GM21619 (cell line): ENCODE measurements around the gene MPV17L2.

Source experiments
- ATAC-seq: cut with Tn5 transposase; IDR thresholded peaks from one replicate; pipeline ENCODE4 v1.9.1; 2021; ENCODE audit not compliant: unreplicated experiment

The MPV17L2 gene

DNA sequence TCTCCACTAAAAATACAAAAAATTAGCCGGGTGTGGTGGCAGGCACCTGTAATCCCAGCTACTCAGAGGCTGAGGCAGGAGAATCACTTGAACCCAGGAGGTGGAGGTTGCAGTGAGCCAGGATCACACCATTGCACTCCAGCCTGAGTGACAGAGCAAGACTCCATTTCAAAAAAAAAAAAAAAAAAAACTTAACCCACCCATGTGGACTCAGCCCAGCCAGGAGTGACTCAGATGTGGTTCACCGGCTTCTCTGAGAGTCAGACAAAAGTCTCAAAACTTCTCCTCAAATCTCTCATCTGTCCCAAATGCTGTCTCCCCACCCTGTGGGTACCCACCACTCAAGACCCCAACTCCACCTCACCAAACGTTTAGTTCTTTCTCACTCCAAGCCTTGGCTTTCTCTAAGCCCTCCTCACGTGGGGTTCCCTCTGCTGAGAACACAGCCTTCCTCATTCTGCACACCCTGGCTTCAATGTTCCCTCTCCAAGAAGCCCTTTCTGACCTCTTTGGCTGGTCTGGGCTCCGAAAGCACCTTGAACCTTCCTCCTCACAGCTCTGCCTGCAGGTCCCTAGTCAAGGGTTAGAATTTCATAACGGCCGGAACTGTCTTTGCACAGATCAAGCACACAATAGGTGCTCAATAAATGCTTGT lies 21.9 kb downstream of the MPV17L2 start:
- no peak for ATAC-seq

- no peak for ATAC-seq
Measured at GRCh38 chr19:18216789-18217188, 23.8 kb downstream of the MPV17L2 start.

DNA sequence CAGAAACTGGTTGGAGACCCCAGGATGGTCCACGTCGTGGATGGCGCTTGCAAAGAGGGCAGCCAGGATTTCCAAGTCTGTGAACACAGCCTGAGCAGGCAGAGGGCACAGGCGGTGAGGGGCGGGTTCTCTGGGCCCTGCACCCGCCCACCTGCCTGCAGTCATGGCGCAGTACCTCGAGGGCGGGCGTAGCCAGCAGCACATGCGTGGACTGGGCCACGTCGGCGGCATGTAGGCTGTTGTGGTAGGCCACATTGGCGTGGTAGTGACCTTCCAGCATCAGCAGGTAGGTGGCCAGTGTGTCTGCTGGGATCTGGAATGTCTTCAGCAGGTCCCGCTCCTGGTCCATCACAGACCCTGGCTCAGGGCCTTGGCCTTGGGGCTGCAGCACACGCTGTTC lies 25.1 kb downstream of the MPV17L2 start:
- no peak for ATAC-seq

GRCh38 chr19:18218600-18218999 lies 25.6 kb downstream of the MPV17L2 start:
- ATAC-seq, result no peak

DNA sequence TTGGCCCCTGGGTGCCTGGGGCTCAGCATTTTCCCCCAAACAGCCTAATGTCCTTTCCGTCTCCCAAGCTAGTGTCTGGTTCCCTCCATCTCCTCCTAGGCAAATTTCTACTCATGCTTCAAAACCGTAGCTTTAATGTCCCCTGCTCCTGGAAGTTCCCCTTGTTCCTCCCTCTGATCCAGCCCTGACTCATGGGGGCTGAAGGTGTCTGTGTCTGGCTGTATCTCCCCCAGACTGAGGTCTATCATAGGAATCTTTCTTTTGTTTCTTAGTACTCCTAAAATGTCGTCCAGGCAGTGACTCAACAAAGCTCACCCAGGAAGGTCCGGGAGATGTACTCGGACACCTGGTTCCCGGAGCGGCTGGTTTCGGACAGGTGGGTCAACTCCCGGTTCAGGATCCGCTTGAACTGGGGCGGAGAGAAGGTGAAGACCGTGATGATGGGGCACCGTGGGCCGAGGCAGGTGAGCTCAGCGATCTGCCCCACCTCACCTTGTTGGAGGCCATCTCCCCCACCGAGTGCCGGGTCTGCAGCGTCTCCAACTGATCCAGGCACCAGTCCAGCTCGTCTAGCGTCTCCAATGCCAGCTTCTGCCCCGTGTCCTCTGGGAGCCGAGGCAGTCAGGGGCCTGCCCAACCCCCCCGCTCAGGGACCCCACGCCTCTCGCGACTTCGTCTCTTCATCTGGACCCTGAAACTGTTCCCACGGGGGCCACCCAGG lies 27.1 kb downstream of the MPV17L2 start:
- ATAC-seq, result no peak

GRCh38 chr19:18220632-18221275 lies 27.7 kb downstream of the MPV17L2 start:
- no peak for ATAC-seq

DNA sequence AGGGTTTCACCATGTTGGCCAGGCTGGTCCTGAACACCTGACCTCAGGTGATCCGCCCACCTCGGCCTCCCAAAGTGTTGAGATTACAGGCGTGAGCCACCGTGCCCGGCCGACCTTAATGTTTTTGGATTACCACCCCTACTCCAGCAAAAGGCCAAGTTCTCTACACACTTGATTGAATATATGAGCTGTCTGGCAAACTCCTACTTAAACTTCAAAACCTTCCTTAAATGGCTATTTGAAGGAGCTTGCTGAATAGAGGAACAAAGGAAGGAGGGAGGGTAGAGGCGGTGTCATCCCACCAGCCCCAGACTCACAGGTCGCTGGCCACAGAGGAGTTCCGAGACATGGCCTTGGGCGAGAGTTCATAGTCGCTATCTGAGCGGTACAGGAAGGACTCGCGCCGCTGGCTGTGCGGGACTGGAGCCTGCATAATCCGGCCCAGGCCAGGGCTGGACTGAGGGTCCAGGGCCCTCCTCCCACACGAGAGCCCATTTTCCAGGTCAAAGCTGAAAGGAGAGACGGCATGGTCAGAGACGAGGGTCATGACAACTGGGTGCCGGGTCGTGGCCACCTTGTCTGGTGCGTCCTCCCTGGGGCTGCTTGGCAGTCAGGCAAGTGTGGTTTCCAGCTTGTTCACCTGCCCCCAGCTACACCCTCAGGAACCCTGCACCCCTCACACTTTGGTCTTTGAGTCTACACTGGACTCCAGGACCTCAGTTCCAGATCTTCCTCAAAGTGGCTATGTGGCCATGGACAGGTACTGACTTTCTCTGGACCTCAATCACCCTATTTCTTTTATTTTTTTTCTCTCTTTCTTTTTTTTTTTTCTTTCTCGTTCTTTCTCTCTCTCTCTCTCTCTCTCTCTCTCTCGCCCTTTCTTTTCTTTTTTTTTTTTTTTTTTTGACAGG lies 29.1 kb downstream of the MPV17L2 start:
- ATAC-seq, result no peak

- ATAC-seq, result no peak
Measured at GRCh38 chr19:18223860-18224524, 31.0 kb downstream of the MPV17L2 start.

DNA sequence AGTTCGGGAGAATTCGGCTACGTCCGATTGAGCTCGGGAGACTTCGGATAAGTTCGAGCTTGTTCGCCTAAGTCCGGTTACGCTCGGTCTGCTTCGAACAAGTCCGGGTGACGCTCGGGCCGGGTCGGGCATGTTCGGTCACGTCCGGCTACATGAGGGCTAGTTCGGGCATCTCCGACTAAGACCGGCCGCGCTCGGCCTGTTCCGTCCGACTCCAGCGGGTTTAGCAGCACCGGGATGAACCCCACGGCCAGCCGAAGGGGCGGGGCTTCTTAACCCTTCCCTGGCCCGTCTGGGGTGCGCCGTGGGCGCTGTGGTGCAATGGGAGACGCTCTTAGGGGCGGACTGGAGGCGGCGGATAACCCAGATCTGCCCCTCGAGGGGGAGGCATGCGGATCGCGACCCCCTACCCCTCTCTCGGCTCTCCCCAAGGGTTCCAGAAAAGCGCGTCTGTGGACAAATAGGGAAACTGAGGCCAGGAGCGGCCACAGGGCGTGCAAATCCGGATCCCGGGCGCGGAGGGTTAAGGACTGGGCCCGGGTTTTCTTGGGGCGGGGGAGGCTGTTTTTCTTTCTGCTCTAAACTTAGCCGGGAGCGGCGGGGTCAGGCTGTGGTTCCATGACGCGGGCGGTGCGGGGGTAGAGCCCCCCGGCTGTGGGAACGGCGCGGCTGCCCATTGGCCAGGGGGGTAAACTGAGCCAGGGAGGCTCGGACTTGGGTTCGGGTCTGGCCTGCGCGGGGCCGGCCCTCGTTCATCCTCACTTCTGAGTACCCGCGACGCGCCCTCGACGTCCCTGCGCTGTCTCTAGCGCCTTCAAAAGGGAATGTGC lies 31.7 kb downstream of the MPV17L2 start:
- peak; percentile 80 for ATAC-seq

- no peak for ATAC-seq
Measured at GRCh38 chr19:18225355-18225701, 32.3 kb downstream of the MPV17L2 start.

GRCh38 chr19:18225702-18226468 lies 32.9 kb downstream of the MPV17L2 start, which contains the start of gene PDE4C:
Gene PDE4C, minus strand, starts transcription at chr19:18226438. Its CDS starts 23 bp downstream, at chr19:18226415.
- ATAC-seq, result no peak

DNA sequence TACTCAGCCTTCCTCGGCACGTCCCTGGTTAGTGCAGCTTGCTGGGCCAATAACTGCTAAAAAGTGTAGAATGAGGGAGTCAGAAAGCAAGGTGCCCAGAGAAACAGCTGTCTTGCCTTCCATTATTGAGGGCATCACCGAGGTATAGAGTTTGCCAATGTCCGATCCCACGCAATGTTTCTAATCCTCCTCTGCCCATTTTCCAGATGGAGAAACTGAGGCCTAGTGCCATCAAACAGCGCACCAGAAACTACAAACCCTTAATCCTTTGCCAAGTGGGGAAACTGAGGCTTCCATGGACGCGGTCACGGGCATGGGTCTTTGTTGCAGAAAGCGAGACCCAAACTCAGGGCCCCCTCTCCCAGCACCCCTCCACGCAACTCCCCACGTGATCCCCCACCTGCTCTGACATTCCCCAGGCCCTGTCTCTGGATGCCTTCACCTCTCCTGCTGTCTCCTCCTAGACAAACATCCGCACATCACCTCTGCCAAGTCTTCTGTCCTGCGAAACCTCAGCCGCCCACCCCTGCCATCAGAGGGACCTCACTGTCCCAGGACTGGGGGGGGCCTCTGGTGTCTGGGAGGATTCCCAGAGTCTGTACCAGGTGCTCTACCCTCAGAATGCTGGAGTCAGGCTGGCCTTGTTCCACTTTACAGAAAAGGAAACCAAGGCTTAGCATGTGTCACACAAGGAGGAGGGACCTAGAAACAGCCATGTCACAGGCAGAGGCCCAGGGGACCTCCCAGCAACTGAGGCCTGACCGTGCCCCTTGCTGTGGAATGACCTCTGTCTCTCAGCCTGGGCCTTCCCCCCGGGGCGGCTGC lies 34.1 kb downstream of the MPV17L2 start:
- ATAC-seq, result no peak

- ATAC-seq, result no peak
Measured at GRCh38 chr19:18227781-18228271, 34.8 kb downstream of the MPV17L2 start.

- no peak for ATAC-seq
Measured at GRCh38 chr19:18229474-18229873, 36.5 kb downstream of the MPV17L2 start.

GRCh38 chr19:18229915-18230314 lies 36.9 kb downstream of the MPV17L2 start:
- no peak for ATAC-seq

GRCh38 chr19:18230941-18231734 lies 38.1 kb downstream of the MPV17L2 start:
- ATAC-seq, result no peak

DNA sequence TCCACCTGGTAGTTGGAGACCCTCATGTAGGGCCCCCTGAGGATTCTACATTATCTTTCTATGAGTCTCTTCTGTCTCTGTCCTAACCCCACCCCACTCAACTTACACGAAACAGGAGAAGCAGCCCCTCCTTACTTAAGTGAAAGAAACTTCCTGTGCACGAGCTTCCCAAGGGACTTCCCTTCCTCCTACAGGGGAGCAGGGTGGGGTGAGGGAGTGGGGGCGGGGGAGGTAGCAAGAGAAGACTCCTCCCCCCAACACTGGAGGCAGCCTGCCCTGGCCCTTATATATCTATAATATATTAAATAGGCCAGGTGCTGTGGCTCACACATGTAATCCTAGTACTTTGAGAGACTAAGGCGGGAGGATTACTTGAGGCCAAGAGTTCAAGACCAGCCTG lies 38.8 kb downstream of the MPV17L2 start:
- ATAC-seq, result no peak
